GM19035 (cell line): Measurements from ENCODE around the gene A1CF.
"Not testable (repeated sequence)": the region's sequence is repeated elsewhere in the genome, so short reads cannot be mapped to it uniquely, and the experiment has no call there.

Experiments used
- ATAC-seq: cut with Tn5 transposase; IDR thresholded peaks from one replicate; pipeline ENCODE4 v1.9.1; 2021; ENCODE audit not compliant: unreplicated experiment

The A1CF gene

DNA sequence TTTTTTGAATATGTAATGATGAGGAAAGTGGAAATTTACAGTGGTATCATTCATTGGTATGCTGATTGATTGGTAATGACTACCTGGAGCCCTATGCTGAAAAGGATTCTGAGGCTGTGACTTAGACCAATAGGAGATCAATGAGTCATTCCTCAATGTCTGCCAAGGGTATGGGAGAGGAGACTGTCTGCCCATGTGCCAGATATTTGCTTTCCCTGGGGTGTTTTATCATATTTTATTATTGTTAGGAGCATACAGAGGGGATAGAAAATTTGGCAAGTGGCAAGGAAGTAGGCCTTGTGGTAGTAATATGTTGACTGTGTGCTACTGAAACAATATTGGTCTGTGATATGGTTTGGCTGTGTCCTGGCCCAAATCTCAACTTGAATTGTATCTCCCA lies 90.9 kb downstream of the A1CF start:
- ATAC-seq, result no peak

DNA sequence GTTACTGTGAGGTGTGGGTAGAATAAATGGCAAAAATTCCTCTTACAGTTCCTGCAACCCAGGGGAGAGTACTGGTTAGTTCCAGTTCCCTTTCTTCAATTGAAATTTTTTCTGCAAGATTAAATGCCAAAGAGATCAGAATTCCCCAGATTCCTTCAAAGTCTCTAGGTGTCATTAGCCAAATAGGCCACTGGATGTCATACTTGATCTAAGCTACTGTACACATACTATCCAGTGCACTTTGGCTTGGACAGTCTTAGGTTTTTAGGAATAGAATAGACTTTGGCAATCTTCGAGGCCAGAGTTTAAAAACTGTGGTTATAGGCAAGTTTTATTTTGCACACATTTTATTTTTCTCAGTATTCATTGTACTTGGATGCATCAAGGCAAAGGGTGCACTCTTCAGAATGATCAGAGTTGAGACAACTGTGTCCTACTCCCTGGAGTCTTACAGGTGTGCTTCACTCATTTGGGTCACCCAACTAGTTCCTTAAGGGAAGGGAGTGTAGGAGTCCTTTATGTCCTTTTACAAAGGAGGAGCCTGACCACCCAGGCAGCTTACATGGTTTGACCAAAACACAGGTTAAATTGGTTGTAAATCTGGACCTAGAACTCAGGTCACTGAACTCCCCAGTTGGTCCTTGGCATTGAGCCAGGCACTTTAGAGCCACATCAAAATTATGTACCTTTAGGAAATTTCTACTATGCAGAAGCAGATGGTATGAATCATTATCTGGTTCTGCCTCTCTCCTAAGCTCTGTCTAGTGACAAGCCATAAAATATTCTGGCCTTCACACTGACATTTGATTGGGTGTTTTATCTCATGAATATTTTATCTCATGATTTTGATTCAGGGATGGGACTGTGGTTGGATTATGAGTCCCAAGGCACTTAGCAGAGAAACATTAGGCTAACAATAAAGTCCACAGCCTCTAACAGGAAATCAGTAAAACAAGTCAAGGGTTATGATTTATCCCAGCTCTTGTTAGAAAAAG lies 96.2 kb downstream of the A1CF start:
- peak; percentile 53 for ATAC-seq

DNA sequence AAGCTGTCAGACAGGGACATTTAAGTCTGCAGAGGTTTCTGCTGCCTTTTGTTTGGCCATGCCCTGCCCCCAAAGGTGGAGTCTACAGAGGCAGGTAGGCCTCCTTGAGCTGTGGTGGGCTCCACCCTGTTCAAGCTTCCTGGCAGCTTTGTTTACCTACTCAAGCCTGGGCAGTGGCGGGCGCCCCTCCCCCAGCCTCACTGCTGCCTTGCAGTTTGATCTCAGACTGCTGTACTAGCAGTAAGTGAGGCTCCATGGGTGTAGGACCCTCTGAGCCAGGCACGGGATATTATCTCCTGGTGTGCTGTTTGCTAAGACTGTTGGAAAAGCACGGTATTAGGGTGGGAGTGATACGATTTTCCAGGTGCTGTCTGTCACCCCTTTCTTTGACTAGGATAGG lies 97.5 kb downstream of the A1CF start:
- not testable (repeated sequence) for ATAC-seq

DNA sequence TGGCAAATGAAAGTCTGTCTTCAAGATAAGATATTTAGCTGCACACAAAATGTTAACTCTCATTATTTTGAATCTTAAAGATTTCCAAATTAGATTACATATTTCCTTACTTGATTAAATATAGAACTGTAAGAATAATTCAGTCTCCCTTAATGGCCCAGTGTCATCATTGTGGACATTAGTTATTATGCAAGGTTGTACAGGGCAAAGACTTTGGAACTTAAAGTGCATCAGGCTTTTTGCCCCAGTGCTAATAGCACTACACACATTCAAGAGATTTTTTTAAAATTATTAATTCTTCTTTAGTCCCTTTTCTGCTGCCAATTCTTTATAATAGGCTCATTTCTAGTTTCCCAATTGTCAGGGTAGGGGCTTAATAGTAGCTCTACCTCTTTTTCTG lies 103.4 kb downstream of the A1CF start:
- ATAC-seq, result not testable (repeated sequence)

DNA sequence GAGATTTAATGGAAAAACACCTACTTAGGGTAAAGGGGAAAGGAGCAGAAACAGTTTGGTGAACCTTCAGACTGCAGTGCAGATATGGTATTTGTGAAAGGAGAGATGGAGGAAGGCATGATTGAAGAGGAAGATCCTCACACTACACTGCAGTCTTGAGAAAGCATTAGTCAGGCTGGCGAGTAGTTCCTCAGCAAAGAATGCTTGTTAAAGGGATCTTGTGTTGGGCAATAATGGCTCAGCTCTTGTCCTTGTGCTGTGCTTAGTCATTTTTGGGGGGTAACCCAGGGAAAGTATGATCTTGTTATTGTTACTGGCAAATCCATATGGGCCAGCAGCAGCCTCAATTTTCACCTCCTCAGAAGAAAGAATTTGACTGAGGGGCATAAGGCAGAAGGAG lies 105.4 kb downstream of the A1CF start:
- ATAC-seq, result not testable (repeated sequence)

DNA sequence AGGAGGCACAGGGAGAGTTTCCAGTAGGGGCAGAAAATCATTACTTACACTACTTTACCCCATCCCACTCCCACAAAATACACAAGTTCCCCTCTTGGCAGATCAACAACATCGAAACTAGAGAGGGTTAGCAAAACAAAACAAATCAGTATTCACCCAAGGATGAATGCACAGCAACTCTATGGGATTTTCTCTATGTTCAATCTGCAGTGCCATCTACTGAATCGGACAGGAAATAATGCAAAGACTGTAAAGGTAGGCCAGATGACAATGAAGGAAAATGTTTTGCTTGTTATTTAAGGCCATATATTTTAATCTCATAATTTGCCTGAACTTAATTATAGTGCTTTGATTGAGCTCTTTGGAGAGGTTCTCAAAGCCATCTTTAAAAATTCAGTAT lies 110.6 kb downstream of the A1CF start:
- ATAC-seq, result not testable (repeated sequence)

DNA sequence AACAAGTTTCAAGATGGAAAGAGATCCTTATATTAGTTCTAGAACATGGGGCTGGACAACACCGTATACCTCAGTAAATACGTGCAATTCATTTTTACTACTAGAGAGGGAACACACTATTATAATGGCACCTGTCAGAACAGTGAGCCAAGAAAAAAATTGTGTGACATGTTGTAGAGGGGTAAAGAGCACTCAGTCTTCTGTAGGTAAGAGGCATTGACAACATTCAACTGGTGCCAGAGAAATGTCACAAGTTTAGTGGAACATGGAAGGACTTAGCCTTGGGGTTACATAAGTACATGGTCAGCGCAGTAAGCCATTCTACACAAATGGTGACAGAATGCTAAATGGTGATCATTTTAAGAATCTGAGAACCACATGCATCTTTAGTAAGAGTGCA lies 113.4 kb downstream of the A1CF start:
- ATAC-seq, result not testable (repeated sequence)

DNA sequence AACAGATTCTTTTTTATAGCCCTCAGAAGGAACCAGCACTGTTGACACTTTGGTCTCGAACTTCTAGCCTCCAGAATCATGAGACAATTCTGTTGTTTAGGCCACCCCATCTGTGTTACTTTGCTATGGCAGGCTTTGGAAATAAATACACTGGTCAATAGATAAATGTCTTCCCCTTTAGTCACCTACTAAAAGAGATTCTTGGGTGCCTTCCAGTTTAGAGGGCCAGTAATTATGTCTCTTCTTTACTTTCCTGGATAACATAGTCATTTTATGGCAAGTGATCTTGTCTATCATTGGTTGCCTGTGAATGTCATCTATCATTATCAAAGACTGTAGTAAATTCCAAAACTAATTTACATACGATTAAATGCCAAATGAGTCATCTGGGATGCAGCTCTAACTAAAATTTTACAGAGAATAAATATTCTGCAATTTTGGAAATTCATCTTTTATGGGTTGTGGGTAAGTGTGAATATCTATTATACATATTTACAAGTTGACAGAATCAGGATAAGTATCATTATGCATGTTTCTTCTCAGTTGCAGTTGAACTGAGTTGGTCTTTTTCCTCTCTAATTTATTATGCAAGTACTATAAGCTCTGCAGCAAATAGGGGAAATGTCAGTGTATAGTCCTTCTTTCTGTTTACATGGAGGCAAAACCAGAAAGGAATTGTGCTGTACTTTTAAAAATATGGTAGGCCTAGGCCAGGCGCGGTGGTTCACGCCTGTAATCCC lies 118.5 kb downstream of the A1CF start:
- not testable (repeated sequence) for ATAC-seq
